Neural progenitor cell (in vitro differentiated cells): ENCODE measurements around the gene NELFA.

Experiments used
- EZH2 ChIP-seq: fragments of 200-600 bp; sonication (generic); IDR thresholded peaks from 2 replicates; pipeline ENCODE4 v1.6.1; 2017; ENCODE audit warnings: antibody characterized with exemption, mild to moderate bottlenecking, moderate library complexity
- EZH2phosphoT487 ChIP-seq: fragments of 200-600 bp; sonication (generic); IDR thresholded peaks from 2 replicates; pipeline ENCODE4 v1.6.1; 2017; ENCODE audit warnings: antibody characterized with exemption
- TF ChIP-seq, protein P1 (sequence below): fragments of 200-600 bp; sonication (generic); IDR thresholded peaks from 2 replicates; pipeline ENCODE4 v1.5.1; 2017; ENCODE audit warnings: antibody characterized with exemption, mild to moderate bottlenecking

DNA sequence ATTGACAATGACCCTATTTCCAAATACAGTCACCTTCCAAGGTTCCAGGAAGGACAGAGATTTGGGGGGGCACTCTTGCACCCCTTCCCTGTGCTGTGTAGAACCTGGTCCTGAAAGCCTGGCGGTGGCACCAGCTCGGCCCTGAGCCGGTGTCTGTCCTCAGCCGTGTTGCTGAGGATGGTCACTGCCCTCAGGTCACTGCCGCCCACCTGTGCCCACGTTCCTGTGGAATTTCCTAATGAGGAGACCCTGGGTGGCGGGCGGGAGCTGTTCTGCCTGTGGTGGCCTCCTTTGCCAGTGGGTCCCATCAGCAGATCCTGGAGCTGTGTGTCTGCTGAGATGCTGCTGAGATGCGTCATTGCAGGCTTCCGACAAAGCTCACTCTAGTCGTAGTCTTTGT is 32.9 kb downstream of the NELFA start:
- TF ChIP-seq, protein P1, sequence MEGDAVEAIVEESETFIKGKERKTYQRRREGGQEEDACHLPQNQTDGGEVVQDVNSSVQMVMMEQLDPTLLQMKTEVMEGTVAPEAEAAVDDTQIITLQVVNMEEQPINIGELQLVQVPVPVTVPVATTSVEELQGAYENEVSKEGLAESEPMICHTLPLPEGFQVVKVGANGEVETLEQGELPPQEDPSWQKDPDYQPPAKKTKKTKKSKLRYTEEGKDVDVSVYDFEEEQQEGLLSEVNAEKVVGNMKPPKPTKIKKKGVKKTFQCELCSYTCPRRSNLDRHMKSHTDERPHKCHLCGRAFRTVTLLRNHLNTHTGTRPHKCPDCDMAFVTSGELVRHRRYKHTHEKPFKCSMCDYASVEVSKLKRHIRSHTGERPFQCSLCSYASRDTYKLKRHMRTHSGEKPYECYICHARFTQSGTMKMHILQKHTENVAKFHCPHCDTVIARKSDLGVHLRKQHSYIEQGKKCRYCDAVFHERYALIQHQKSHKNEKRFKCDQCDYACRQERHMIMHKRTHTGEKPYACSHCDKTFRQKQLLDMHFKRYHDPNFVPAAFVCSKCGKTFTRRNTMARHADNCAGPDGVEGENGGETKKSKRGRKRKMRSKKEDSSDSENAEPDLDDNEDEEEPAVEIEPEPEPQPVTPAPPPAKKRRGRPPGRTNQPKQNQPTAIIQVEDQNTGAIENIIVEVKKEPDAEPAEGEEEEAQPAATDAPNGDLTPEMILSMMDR = no peak
- no peak for TF ChIP-seq EZH2
- no peak for TF ChIP-seq EZH2phosphoT487
